Peyer's patch (tissue), 4 donors: Measurements from ENCODE around the gene IGFL3.

Experiments
- POLR2A ChIP-seq, 2 donors: fragments of 450-650 bp; IDR thresholded peaks; one replicate each; pipeline ENCODE4 v1.5.1; 2017; ENCODE audit warnings: antibody characterized with exemption in 2 of 2, mild to moderate bottlenecking in 2 of 2, moderate library complexity in 2 of 2
- TF ChIP-seq, protein P1 (sequence below), 6 experiments: fragments of 450-650 bp in 4 of 6; fragments of 200-600 bp in 2 of 6; sonication (generic) in 1 of 6; IDR thresholded peaks; one replicate each; pipeline ENCODE4 v1.5.1; 2017 to 2019; ENCODE audit warnings: antibody characterized with exemption in 6 of 6, mild to moderate bottlenecking in 3 of 6, moderate library complexity in 1 of 6

DNA sequence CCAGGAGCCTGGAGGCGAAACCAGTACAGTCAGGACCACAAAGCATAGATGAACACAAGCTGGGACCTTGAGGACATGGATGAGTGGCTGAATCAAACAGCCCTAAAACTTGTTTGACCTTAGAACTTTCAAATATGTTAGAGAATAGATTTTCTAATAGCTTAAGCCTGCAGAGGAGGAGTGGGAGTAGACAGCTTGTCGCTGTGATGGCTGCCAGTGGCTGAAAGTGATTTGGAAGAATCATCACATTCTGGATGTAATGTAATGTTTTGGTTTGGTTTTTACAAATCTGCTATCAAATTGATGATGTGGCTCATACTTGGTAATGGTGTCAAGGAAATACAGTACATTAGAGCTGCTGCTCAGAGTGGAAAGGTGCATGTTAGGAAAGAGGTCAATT is 12.0 kb downstream of the IGFL3 start:
- TF ChIP-seq POLR2A (IDR thresholded peaks at IDR 0.05), result no peak
- TF ChIP-seq, protein P1, sequence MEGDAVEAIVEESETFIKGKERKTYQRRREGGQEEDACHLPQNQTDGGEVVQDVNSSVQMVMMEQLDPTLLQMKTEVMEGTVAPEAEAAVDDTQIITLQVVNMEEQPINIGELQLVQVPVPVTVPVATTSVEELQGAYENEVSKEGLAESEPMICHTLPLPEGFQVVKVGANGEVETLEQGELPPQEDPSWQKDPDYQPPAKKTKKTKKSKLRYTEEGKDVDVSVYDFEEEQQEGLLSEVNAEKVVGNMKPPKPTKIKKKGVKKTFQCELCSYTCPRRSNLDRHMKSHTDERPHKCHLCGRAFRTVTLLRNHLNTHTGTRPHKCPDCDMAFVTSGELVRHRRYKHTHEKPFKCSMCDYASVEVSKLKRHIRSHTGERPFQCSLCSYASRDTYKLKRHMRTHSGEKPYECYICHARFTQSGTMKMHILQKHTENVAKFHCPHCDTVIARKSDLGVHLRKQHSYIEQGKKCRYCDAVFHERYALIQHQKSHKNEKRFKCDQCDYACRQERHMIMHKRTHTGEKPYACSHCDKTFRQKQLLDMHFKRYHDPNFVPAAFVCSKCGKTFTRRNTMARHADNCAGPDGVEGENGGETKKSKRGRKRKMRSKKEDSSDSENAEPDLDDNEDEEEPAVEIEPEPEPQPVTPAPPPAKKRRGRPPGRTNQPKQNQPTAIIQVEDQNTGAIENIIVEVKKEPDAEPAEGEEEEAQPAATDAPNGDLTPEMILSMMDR (IDR thresholded peaks at IDR 0.05), result no peak
